Measurements from ENCODE around the gene NOS1.

GRCh38 chr12:117218149-117218548, 143.3 kb downstream of the NOS1 start:
- TF ChIP-seq EZH2 (IDR thresholded peaks at IDR 0.05; ENCODE audit: borderline replicate concordance, low read depth, low read length, poor library complexity, severe bottlenecking) (no peak), CTCF (conservative IDR thresholded peaks at IDR 0.05; ENCODE audit: low read depth, low read length) (no peak)

Measured in A673 (cell line).